HepG2 (cell line): ENCODE results near the gene MRPS2. TPM values are rescaled to one million over a fixed set of nuclear protein-coding genes. Genes with fewer than 3 reads are reported as not detected.

Experiments used
- ATAC-seq: fragments of 200-7000 bp; cut with Tn5 transposase; 3 replicates; pipeline ENCODE4 v1.9.1; 2020; ENCODE audit warnings: mild to moderate bottlenecking, moderate library complexity
- BruUV-seq: library from RNA; stranded (reverse); fragments of 400-500 nt; replicated peaks from 2 replicates; lab custom pipeline; 2021; lab: Mats Ljungman, UMichigan
- CTCF ChIA-PET: fragments of 300-600 bp; formaldehyde crosslinking; extraction: SDS; loops from one replicate; lab custom pipeline; 2021; ENCODE audit warnings: low total read pairs, inconsistent platforms, low intra/inter-chr PET ratio; lab: Yijun Ruan, JAX
- POLR2A ChIA-PET: fragments of 350-600 bp; sonication (Branson Sonifier 250); formaldehyde crosslinking; loops from one replicate; lab custom pipeline; 2020; ENCODE audit warnings: antibody characterized with exemption, inconsistent platforms; lab: Yijun Ruan, JAX
- DNase-seq: peaks from one replicate; pipeline ENCODE4 v3.0.0-alpha.2; 2015; ENCODE audit warnings: low spot score
- FAIRE-seq: peaks from 3 replicates; lab custom pipeline; 2011; peaks lifted over from hg19 to GRCh38; lab: Jason Lieb, UNC
- H2AFZ ChIP-seq: one replicate; pipeline ENCODE4 v1.6.1; 2011; ENCODE audit warnings: low read length, inconsistent platforms
- H3K27ac ChIP-seq: fragments of 300-600 bp; 3 replicates; pipeline ENCODE4 v1.8.0; 2011; ENCODE audit warnings: mixed run types, mild to moderate bottlenecking, mixed read lengths, low read length, inconsistent platforms; ENCODE audit not compliant: insufficient read depth; ENCODE audit errors: extremely low read length
- H3K27me3 ChIP-seq, 2 experiments: fragments of 200-600 bp in 1 of 2; 2 replicates in 1 of 2; 3 replicates in 1 of 2; pipeline versions ENCODE4 v1.6.0 to v1.8.0; 2011; ENCODE audit warnings: low read length in 2 of 2, mild to moderate bottlenecking in 2 of 2, moderate library complexity in 2 of 2, inconsistent platforms in 1 of 2; ENCODE audit not compliant: insufficient read depth in 2 of 2, control insufficient read depth in 1 of 2
- H3K36me3 ChIP-seq, 2 experiments: fragments of 200-600 bp in 1 of 2; replicated peaks in 1 of 2; 2 replicates in 1 of 2; 3 replicates in 1 of 2; pipeline versions ENCODE4 v1.5.1 to v1.8.0; 2011; ENCODE audit warnings: low read length in 2 of 2, inconsistent platforms in 1 of 2; ENCODE audit not compliant: insufficient read depth in 2 of 2, control insufficient read depth in 1 of 2
- H3K4me1 ChIP-seq: 2 replicates; pipeline ENCODE4 v1.5.1; 2012; ENCODE audit warnings: low read length, inconsistent platforms; ENCODE audit not compliant: insufficient read depth
- H3K4me2 ChIP-seq: 2 replicates; pipeline ENCODE4 v1.6.0; 2011; ENCODE audit warnings: low read depth, low read length, inconsistent platforms
- H3K4me3 ChIP-seq, 3 experiments: fragments of 200-600 bp in 1 of 3; sonication (generic), shearing (Covaris generic) in 1 of 3; replicated peaks in 1 of 3; 2 replicates each; pipeline ENCODE4 v1.5.1; 2011 to 2016; ENCODE audit warnings: low read length in 3 of 3, inconsistent platforms in 2 of 3, low read depth in 2 of 3, mild to moderate bottlenecking in 2 of 3, control low read depth in 1 of 3, mixed read lengths in 1 of 3; ENCODE audit not compliant: insufficient read depth in 1 of 3
- H3K79me2 ChIP-seq: one replicate; pipeline ENCODE4 v1.6.1; 2011; ENCODE audit warnings: low read length, inconsistent platforms; ENCODE audit not compliant: insufficient read depth
- H3K9ac ChIP-seq: 2 replicates; pipeline ENCODE4 v1.6.0; 2011; ENCODE audit warnings: mild to moderate bottlenecking, low read depth, low read length, inconsistent platforms; ENCODE audit not compliant: insufficient read depth
- H3K9me3 ChIP-seq: 2 replicates; pipeline ENCODE4 v1.5.1; 2012; ENCODE audit warnings: mild to moderate bottlenecking, low read length
- H4K20me1 ChIP-seq: 2 replicates; pipeline ENCODE4 v1.6.0; 2011; ENCODE audit warnings: inconsistent platforms, mild to moderate bottlenecking, low read length, moderate library complexity; ENCODE audit not compliant: insufficient read depth
- ERF ChIP-seq: IDR thresholded peaks from 2 replicates; pipeline ENCODE4 v1.6.1; 2018; ENCODE audit warnings: missing biosample characterization, missing genetic modification reagents
- GFI1 ChIP-seq: sonication (generic); formaldehyde crosslinking; IDR thresholded peaks from 2 replicates; pipeline ENCODE4 v1.5.0; 2020; ENCODE audit warnings: missing genetic modification reagents, mild to moderate bottlenecking, borderline replicate concordance
- GTF3A ChIP-seq: sonication (generic); formaldehyde crosslinking; conservative IDR thresholded peaks from 2 replicates; pipeline ENCODE4 v1.4.0; 2020; ENCODE audit warnings: mild to moderate bottlenecking, missing genetic modification reagents
- IRX3 ChIP-seq: sonication (generic); formaldehyde crosslinking; IDR thresholded peaks from 2 replicates; pipeline ENCODE4 v1.8.1; 2023; ENCODE audit warnings: mild to moderate bottlenecking, low read depth, missing genetic modification reagents, borderline replicate concordance
- PLRG1 ChIP-seq: fragments of 450-650 bp; conservative IDR thresholded peaks from 2 replicates; pipeline ENCODE4 v1.6.1; 2016
- STAG1 ChIP-seq: sonication (generic); formaldehyde crosslinking; IDR thresholded peaks from 2 replicates; pipeline ENCODE4 v1.4.0; 2020; ENCODE audit warnings: missing genetic modification reagents
- ZBTB49 ChIP-seq: sonication (generic); formaldehyde crosslinking; IDR thresholded peaks from 2 replicates; pipeline ENCODE4 v1.4.0; 2020; ENCODE audit warnings: missing genetic modification reagents, borderline replicate concordance
- ZFAT ChIP-seq: sonication (generic); formaldehyde crosslinking; conservative IDR thresholded peaks from 2 replicates; pipeline ENCODE4 v1.8.1; 2023; ENCODE audit warnings: missing genetic modification reagents, inconsistent platforms
- ZNF354B ChIP-seq: sonication (generic); formaldehyde crosslinking; IDR thresholded peaks from 2 replicates; pipeline ENCODE4 v1.8.0; 2022; ENCODE audit warnings: mild to moderate bottlenecking, missing genetic modification reagents
- ZNF558 ChIP-seq: sonication (generic); formaldehyde crosslinking; IDR thresholded peaks from 2 replicates; pipeline ENCODE4 v1.9.0; 2022; ENCODE audit warnings: mild to moderate bottlenecking, missing genetic modification reagents, borderline replicate concordance
- ZNF749 ChIP-seq: sonication (generic); formaldehyde crosslinking; IDR thresholded peaks from 2 replicates; pipeline ENCODE4 v1.8.0; 2022; ENCODE audit warnings: mild to moderate bottlenecking, missing genetic modification reagents, moderate library complexity, borderline replicate concordance
- ZNF770 ChIP-seq: sonication (generic); formaldehyde crosslinking; IDR thresholded peaks from 2 replicates; pipeline ENCODE4 v1.5.0; 2020; ENCODE audit warnings: mild to moderate bottlenecking, missing genetic modification reagents
- WGBS: methylation state at CpG from one replicate; pipeline ENCODE4 v1.1.6; 2017; ENCODE audit warnings: low lambda C conversion rate; 5-methylcytosine and 5-hydroxymethylcytosine counted together
- in situ Hi-C: cut with HindIII; loops from 2 replicates; pipeline ENCODE4 v1.10.0; 2017; ENCODE audit warnings: low pct_unique_long_range_greater_than_20kb; ENCODE audit not compliant: extremely low pct_ligation_motif_present
- intact Hi-C: fragments of 100-400 bp; cut with micrococcal nuclease; formaldehyde crosslinking; loops from one replicate; pipeline ENCODE4 v1.10.0; 2022; ENCODE audit not compliant: unreplicated experiment
- polyA plus RNA-seq, 8 experiments: library from polyadenylated mRNA; depleted of rRNA in 3 of 8; stranded (reverse) in 7 of 8; unstranded in 1 of 8; fragments of >200 nt; fragmentation: Illumina TruSeq in 4 of 8; extraction: Trizol in 4 of 8; gene quantifications; 2 replicates each; pipeline versions ENCODE4 v1.2.1 to v1.2.3, GENCODE V29; 2011 to 2016; ENCODE audit warnings: low read depth in 4 of 8, missing spikeins in 1 of 8, mixed read lengths in 1 of 8; ENCODE audit not compliant: insufficient read depth in 1 of 8
- total RNA-seq, 5 experiments: library from RNA; depleted of rRNA; stranded (reverse); fragments of >200 nt; fragmentation: Illumina TruSeq; extraction: Trizol; gene quantifications; 2 replicates each; pipeline ENCODE4 v1.2.3, GENCODE V29; 2016; ENCODE audit warnings: low read depth in 1 of 5
- TF ChIP-seq, protein P1 (sequence below): sonication (generic); formaldehyde crosslinking; IDR thresholded peaks from 2 replicates; pipeline ENCODE4 v1.4.0; 2020; ENCODE audit warnings: missing genetic modification reagents
- TF ChIP-seq, protein P2 (sequence below): IDR thresholded peaks from 2 replicates; pipeline ENCODE4 v1.6.1; 2016; ENCODE audit warnings: missing compliant biosample characterization, missing genetic modification reagents, borderline replicate concordance
- TF ChIP-seq, protein P3 (sequence below): sonication (generic); formaldehyde crosslinking; conservative IDR thresholded peaks from 2 replicates; pipeline ENCODE4 v1.4.0; 2020; ENCODE audit warnings: missing genetic modification reagents

MRPS2 gene
- total and polyA plus RNA-seq, 2 of the 13 experiments (the other 11 are each of a cell fraction or from before 2014, with no cell fraction given), result 44.4 to 86.7 TPM

GRCh38 chr9:135533113-135533512, 32.6 kb downstream of the MRPS2 start:
- Histone ChIP-seq H3K27me3 (peaks cover 0 to 35% of the 10 kb centered on the region in 2 experiments; a peak in 3 of 5 replicates), H4K20me1 (no peaks in the 10 kb centered on the region), H3K36me3 (no peaks in the 10 kb centered on the region), H3K27ac (no peak overlapping the region), H3K9me3 (no peaks in the 10 kb centered on the region), H3K79me2 (no peaks in the 10 kb centered on the region), H3K4me3 (no peak overlapping the region), H3K4me1 (no peaks in the 10 kb centered on the region), H2AFZ (no peak overlapping the region), H3K4me2 (no peak overlapping the region), H3K9ac (no peak overlapping the region)
- CTCF ChIA-PET, result no interaction called here
- FAIRE-seq, result no peak
- POLR2A ChIA-PET, result no interaction called here
- in situ Hi-C loops, result no loop called here
- no peak for ATAC-seq
- BruUV-seq, result no TSS peak
- no peak for DNase-seq
- intact Hi-C loops, result no loop called here
- WGBS, result 54% methylated on average over 3 of the region's 3 CpGs
- TF ChIP-seq, protein P1, sequence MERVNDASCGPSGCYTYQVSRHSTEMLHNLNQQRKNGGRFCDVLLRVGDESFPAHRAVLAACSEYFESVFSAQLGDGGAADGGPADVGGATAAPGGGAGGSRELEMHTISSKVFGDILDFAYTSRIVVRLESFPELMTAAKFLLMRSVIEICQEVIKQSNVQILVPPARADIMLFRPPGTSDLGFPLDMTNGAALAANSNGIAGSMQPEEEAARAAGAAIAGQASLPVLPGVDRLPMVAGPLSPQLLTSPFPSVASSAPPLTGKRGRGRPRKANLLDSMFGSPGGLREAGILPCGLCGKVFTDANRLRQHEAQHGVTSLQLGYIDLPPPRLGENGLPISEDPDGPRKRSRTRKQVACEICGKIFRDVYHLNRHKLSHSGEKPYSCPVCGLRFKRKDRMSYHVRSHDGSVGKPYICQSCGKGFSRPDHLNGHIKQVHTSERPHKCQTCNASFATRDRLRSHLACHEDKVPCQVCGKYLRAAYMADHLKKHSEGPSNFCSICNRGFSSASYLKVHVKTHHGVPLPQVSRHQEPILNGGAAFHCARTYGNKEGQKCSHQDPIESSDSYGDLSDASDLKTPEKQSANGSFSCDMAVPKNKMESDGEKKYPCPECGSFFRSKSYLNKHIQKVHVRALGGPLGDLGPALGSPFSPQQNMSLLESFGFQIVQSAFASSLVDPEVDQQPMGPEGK (CRISPR knock-in tag), result no peak
- TF ChIP-seq, protein P2, sequence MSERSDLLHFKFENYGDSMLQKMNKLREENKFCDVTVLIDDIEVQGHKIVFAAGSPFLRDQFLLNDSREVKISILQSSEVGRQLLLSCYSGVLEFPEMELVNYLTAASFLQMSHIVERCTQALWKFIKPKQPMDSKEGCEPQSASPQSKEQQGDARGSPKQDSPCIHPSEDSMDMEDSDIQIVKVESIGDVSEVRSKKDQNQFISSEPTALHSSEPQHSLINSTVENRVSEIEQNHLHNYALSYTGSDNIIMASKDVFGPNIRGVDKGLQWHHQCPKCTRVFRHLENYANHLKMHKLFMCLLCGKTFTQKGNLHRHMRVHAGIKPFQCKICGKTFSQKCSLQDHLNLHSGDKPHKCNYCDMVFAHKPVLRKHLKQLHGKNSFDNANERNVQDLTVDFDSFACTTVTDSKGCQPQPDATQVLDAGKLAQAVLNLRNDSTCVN, result no peak
- TF ChIP-seq, protein P3, sequence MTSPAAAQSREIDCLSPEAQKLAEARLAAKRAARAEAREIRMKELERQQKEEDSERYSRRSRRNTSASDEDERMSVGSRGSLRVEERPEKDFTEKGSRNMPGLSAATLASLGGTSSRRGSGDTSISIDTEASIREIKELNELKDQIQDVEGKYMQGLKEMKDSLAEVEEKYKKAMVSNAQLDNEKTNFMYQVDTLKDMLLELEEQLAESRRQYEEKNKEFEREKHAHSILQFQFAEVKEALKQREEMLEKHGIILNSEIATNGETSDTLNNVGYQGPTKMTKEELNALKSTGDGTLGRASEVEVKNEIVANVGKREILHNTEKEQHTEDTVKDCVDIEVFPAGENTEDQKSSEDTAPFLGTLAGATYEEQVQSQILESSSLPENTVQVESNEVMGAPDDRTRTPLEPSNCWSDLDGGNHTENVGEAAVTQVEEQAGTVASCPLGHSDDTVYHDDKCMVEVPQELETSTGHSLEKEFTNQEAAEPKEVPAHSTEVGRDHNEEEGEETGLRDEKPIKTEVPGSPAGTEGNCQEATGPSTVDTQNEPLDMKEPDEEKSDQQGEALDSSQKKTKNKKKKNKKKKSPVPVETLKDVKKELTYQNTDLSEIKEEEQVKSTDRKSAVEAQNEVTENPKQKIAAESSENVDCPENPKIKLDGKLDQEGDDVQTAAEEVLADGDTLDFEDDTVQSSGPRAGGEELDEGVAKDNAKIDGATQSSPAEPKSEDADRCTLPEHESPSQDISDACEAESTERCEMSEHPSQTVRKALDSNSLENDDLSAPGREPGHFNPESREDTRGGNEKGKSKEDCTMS, result no peak
- no peak for TF ChIP-seq ZBTB49 (CRISPR knock-in tag)
- no peak for TF ChIP-seq GTF3A (CRISPR knock-in tag)
- no peak for TF ChIP-seq IRX3
- TF ChIP-seq ZNF558 (CRISPR knock-in tag), result no peak
- no peak for TF ChIP-seq ZNF354B (CRISPR knock-in tag)
- TF ChIP-seq ZFAT, result no peak
- no peak for TF ChIP-seq ZNF770
- TF ChIP-seq ZNF749 (CRISPR knock-in tag), result no peak
- no peak for TF ChIP-seq PLRG1
- no peak for TF ChIP-seq ERF (CRISPR knock-in tag)
- no peak for TF ChIP-seq STAG1
- TF ChIP-seq GFI1, result no peak
